K562 (cell line): ENCODE results near the gene IL25. TPM values are rescaled to one million over a fixed set of nuclear protein-coding genes. Genes with fewer than 3 reads are reported as not detected.

Source experiments
- ATAC-seq: fragments of 200-7000 bp; cut with Tn5 transposase; 3 replicates; pipeline ENCODE4 v1.9.1; 2020; ENCODE audit warnings: moderate library complexity
- BruUV-seq: library from RNA; stranded (reverse); fragments of 400-500 nt; replicated peaks from 2 replicates; lab custom pipeline; 2021; lab: Mats Ljungman, UMichigan
- CTCF ChIA-PET: fragments of 300-600 bp; formaldehyde crosslinking; extraction: SDS; loops from one replicate; lab custom pipeline; 2021; ENCODE audit warnings: low intra/inter-chr PET ratio; lab: Yijun Ruan, JAX
- POLR2A ChIA-PET: fragments of 300-600, 350-650 bp; sonication (Branson Sonifier 250); formaldehyde crosslinking; extraction: SDS; loops from one replicate; lab custom pipeline; 2021; ENCODE audit warnings: antibody characterized with exemption, inconsistent platforms; lab: Yijun Ruan, JAX
- DNase-seq, 4 experiments: peaks; one replicate each; pipeline versions ENCODE4 v3.0.0 to v3.0.0-alpha.2; 2011 to 2018; ENCODE audit warnings: low spot score in 3 of 4, mixed read lengths in 3 of 4; ENCODE audit errors: extremely low read depth in 1 of 4
- FAIRE-seq: peaks from 2 replicates; lab custom pipeline; 2011; peaks lifted over from hg19 to GRCh38; lab: Jason Lieb, UNC
- H2AFZ ChIP-seq: 2 replicates; pipeline ENCODE4 v1.6.0; 2011; ENCODE audit warnings: low read depth, low read length, control low read depth, inconsistent platforms
- H3K27ac ChIP-seq: fragments of 200-600 bp; 3 replicates; pipeline ENCODE4 v1.8.0; 2011; ENCODE audit warnings: low read depth, mild to moderate bottlenecking, control low read depth, inconsistent platforms, low read length, moderate library complexity, mixed read lengths; ENCODE audit errors: extremely low read depth
- H3K27me3 ChIP-seq, 2 experiments: fragments of 300-600 bp in 1 of 2; 2 replicates in 1 of 2; 3 replicates in 1 of 2; pipeline versions ENCODE4 v1.6.0 to v1.8.0; 2011; ENCODE audit warnings: inconsistent platforms in 2 of 2, low read length in 2 of 2, mild to moderate bottlenecking in 1 of 2, mixed read lengths in 1 of 2, moderate library complexity in 1 of 2; ENCODE audit not compliant: control insufficient read depth in 2 of 2, insufficient read depth in 2 of 2
- H3K36me3 ChIP-seq: fragments of 300-600 bp; 3 replicates; pipeline ENCODE4 v1.8.0; 2011; ENCODE audit warnings: mild to moderate bottlenecking, low read length, inconsistent platforms; ENCODE audit not compliant: control insufficient read depth, insufficient read depth
- H3K4me1 ChIP-seq, 2 experiments: fragments of 200-600 bp in 1 of 2; replicated peaks in 1 of 2; 2 replicates in 1 of 2; 3 replicates in 1 of 2; pipeline versions ENCODE4 v1.5.1 to v1.8.0; 2011; ENCODE audit warnings: inconsistent platforms in 2 of 2, low read length in 2 of 2, mild to moderate bottlenecking in 1 of 2, mixed read lengths in 1 of 2, moderate library complexity in 1 of 2; ENCODE audit not compliant: control insufficient read depth in 2 of 2, insufficient read depth in 2 of 2
- H3K4me2 ChIP-seq: 2 replicates; pipeline ENCODE4 v1.6.1; 2011; ENCODE audit warnings: low read length, control low read depth, inconsistent platforms, mixed read lengths; ENCODE audit not compliant: insufficient read depth
- H3K4me3 ChIP-seq: fragments of 200-600 bp; sonication (generic), shearing (Covaris generic); 2 replicates; pipeline ENCODE4 v1.5.1; 2016; ENCODE audit warnings: control low read depth, inconsistent platforms
- H3K79me2 ChIP-seq: fragments of 200-600 bp; 3 replicates; pipeline ENCODE4 v1.8.0; 2011; ENCODE audit warnings: low read length, inconsistent platforms; ENCODE audit not compliant: control insufficient read depth, insufficient read depth
- H3K9ac ChIP-seq, 2 experiments: 2 replicates each; pipeline versions ENCODE4 v1.6.0 to v1.6.1; 2011; ENCODE audit warnings: low read depth in 2 of 2, low read length in 2 of 2, control low read depth in 1 of 2, inconsistent platforms in 1 of 2, mild to moderate bottlenecking in 1 of 2, mixed read lengths in 1 of 2; ENCODE audit not compliant: insufficient read depth in 1 of 2
- H3K9me1 ChIP-seq: one replicate; pipeline ENCODE4 v1.6.0; 2011; ENCODE audit warnings: inconsistent platforms, mild to moderate bottlenecking, low read length, moderate library complexity; ENCODE audit not compliant: control insufficient read depth, insufficient read depth
- H3K9me3 ChIP-seq: replicated peaks from 2 replicates; pipeline ENCODE4 v1.5.1; 2011; ENCODE audit warnings: low read depth, low read length, inconsistent platforms; ENCODE audit not compliant: control insufficient read depth, insufficient read depth
- H4K20me1 ChIP-seq: replicated peaks from 2 replicates; pipeline ENCODE4 v1.6.1; 2011; ENCODE audit warnings: low read length, inconsistent platforms, mixed read lengths; ENCODE audit not compliant: control insufficient read depth, insufficient read depth
- CHD1 ChIP-seq: fragments of 200-600 bp; sonication (generic); IDR thresholded peaks from one replicate; pipeline ENCODE4 v1.6.1; 2012; ENCODE audit warnings: mild to moderate bottlenecking, moderate library complexity, low read length, inconsistent platforms
- CSDE1 ChIP-seq, 2 experiments: fragments of 450-650 bp; IDR thresholded peaks; 2 replicates each; pipeline ENCODE4 v1.6.1; 2016; ENCODE audit warnings: mild to moderate bottlenecking in 1 of 2
- FOXA3 ChIP-seq, 2 experiments: fragments of 450-650 bp in 1 of 2; sonication (generic) in 1 of 2; formaldehyde crosslinking; IDR thresholded peaks in 1 of 2; conservative IDR thresholded peaks in 1 of 2; 2 replicates each; pipeline versions ENCODE4 v1.4.0 to v1.8.0; 2020 to 2022; ENCODE audit warnings: mild to moderate bottlenecking in 2 of 2, missing genetic modification reagents in 1 of 2
- HDAC2 ChIP-seq: fragments of 450-650 bp; IDR thresholded peaks from 2 replicates; pipeline ENCODE4 v1.6.1; 2016; ENCODE audit warnings: mild to moderate bottlenecking
- IRF2 ChIP-seq: sonication (generic); formaldehyde crosslinking; IDR thresholded peaks from 2 replicates; pipeline ENCODE4 v1.8.1; 2022; ENCODE audit warnings: mild to moderate bottlenecking, missing genetic modification reagents
- KDM4B ChIP-seq, 2 experiments: fragments of 450-650 bp in 1 of 2; sonication (generic) in 1 of 2; IDR thresholded peaks; 2 replicates each; pipeline ENCODE4 v1.6.1; 2016 to 2017; ENCODE audit warnings: borderline replicate concordance in 2 of 2, antibody characterized with exemption in 1 of 2, low read depth in 1 of 2, mild to moderate bottlenecking in 1 of 2
- MBD1 ChIP-seq: fragments of 250-450 bp; sonication (Bioruptor Pico); IDR thresholded peaks from 2 replicates; pipeline ENCODE4 v1.8.0; 2022; ENCODE audit warnings: inconsistent platforms
- MITF ChIP-seq: IDR thresholded peaks from 2 replicates; pipeline ENCODE4 v1.6.1; 2014; ENCODE audit warnings: antibody characterized with exemption
- PRMT5 ChIP-seq: sonication (generic); formaldehyde crosslinking; IDR thresholded peaks from 2 replicates; pipeline ENCODE4 v1.5.0; 2020; ENCODE audit warnings: missing genetic modification reagents
- PRPF4 ChIP-seq: fragments of 200-400 bp; formaldehyde crosslinking; IDR thresholded peaks from one replicate; pipeline ENCODE4 v1.6.1; 2017; ENCODE audit warnings: low read length, low read depth, mild to moderate bottlenecking; ENCODE audit not compliant: insufficient read depth, poor library complexity, severe bottlenecking
- TOE1 ChIP-seq, 2 experiments: fragments of 450-650 bp in 1 of 2; sonication (generic) in 1 of 2; formaldehyde crosslinking in 1 of 2; IDR thresholded peaks; 2 replicates each; pipeline versions ENCODE4 v1.7.1 to v1.8.0; 2016 to 2022; ENCODE audit warnings: borderline replicate concordance in 2 of 2, mild to moderate bottlenecking in 2 of 2, antibody characterized with exemption in 1 of 2, inconsistent platforms in 1 of 2, low read depth in 1 of 2, missing genetic modification reagents in 1 of 2, moderate library complexity in 1 of 2
- YY1 ChIP-seq, 3 experiments: IDR thresholded peaks; 2 replicates each; pipeline ENCODE4 v1.6.1; 2011; ENCODE audit warnings: low read length in 2 of 3, mild to moderate bottlenecking in 2 of 3, moderate library complexity in 2 of 3, borderline replicate concordance in 1 of 3, control low read depth in 1 of 3, low read depth in 1 of 3; ENCODE audit not compliant: insufficient read depth in 3 of 3, insufficient replicate concordance in 2 of 3, control insufficient read depth in 1 of 3, insufficient read length in 1 of 3; ENCODE audit errors: extremely low read depth in 1 of 3
- WGBS: fragments of 100-300 bp; shearing (Covaris generic); methylation state at CpG from one replicate; pipeline ENCODE4 v1.1.6; 2016; ENCODE audit warnings: low coverage, mixed read lengths; ENCODE audit not compliant: insufficient coverage; ENCODE audit errors: missing lambda C conversion rate; 5-methylcytosine and 5-hydroxymethylcytosine counted together
- in situ Hi-C: fragments of 300-500 bp; cut with MboI; formaldehyde crosslinking; loops from 4 replicates; pipeline ENCODE4 v1.15.0; 2018; ENCODE audit warnings: inconsistent platforms, mixed read lengths
- intact Hi-C: fragments of 100-400 bp; cut with micrococcal nuclease; formaldehyde crosslinking; loops from 2 replicates; pipeline ENCODE4 v1.14.2; 2022
- polyA plus RNA-seq, 8 experiments: library from polyadenylated mRNA; depleted of rRNA in 4 of 8; stranded (reverse) in 5 of 8; unstranded in 3 of 8; fragments of >200 nt; fragmentation: Nextera tagmentation in 2 of 8; fragmentation: Illumina TruSeq in 1 of 8; extraction: Ambion mirVana in 2 of 8; extraction: Trizol in 1 of 8; gene quantifications; 2 replicates each; pipeline versions ENCODE4 v1.2.1 to v1.2.3, GENCODE V29; 2011 to 2014; ENCODE audit warnings: inconsistent platforms in 1 of 8, missing spikeins in 1 of 8
- total RNA-seq, 7 experiments: library from RNA; depleted of rRNA in 6 of 7; stranded (reverse); fragments of >200 nt in 6 of 7; fragmentation: Illumina TruSeq in 2 of 7; extraction: Trizol in 2 of 7; gene quantifications; 2 replicates each; pipeline versions ENCODE4 v1.2.1 to v1.2.3, GENCODE V29; 2011 to 2021; ENCODE audit warnings: low replicate concordance in 1 of 7

The IL25 gene
- total and polyA plus RNA-seq, 9 of the 15 experiments (the other 6 are each of a cell fraction or from before 2014, with no cell fraction given), result not detected

GRCh38 chr14:23382276-23382675 lies 9.7 kb downstream of the IL25 start (continued):
- no peak for TF ChIP-seq YY1 (IDR thresholded peaks at IDR 0.05; ENCODE audit: borderline replicate concordance in 1 of 3, control insufficient read depth in 1 of 3, extremely low read depth in 1 of 3, insufficient read depth in 3 of 3, insufficient read length in 1 of 3, insufficient replicate concordance in 2 of 3, low read depth in 1 of 3, low read length in 2 of 3)

- in situ Hi-C loops, result loop anchor here (10.0 kb wide), 1 partner anchor 118 kb away; no protein-coding TSS in a partner anchor
- Histone ChIP-seq H3K27ac (no peak overlapping the region), H3K4me1 (peaks cover 0 to 16% of the 10 kb centered on the region in 2 experiments; a peak in 2 of 5 replicates), H2AFZ (no peak overlapping the region), H3K9ac (no peak overlapping the region), H3K4me2 (no peak overlapping the region), H3K9me3 (no peaks in the 10 kb centered on the region), H3K9me1 (no peaks in the 10 kb centered on the region), H3K36me3 (no peaks in the 10 kb centered on the region), H3K4me3 (no peak overlapping the region), H3K27me3 (peaks cover 8 to 57% of the 10 kb centered on the region in 2 experiments; a peak in 4 of 5 replicates), H3K79me2 (no peaks in the 10 kb centered on the region), H4K20me1 (no peaks in the 10 kb centered on the region; the same call in 1 of the 2 replicates)
- BruUV-seq, result no TSS peak
- ChIA-PET POLR2A (interaction anchor here (0.7 kb wide), 1 partner anchor 11 kb away, joined by 3 read pairs; no protein-coding TSS in a partner anchor), CTCF (no interaction called here)
- intact Hi-C loops, result no loop called here
- TF ChIP-seq MITF, result no peak
- TF ChIP-seq MBD1 (CRISPR knock-in tag), result no peak
- TF ChIP-seq CHD1, result no peak
- TF ChIP-seq FOXA3 (CRISPR knock-in tag; conservative IDR thresholded peaks at IDR 0.05 in 1 of 2, IDR thresholded peaks at IDR 0.05 in 1 of 2), result no peak
- no peak for TF ChIP-seq PRPF4
- TF ChIP-seq TOE1 (IDR thresholded peaks at IDR 0.05; ENCODE audit: borderline replicate concordance), result no peak
- no peak for TF ChIP-seq TOE1 (CRISPR knock-in tag; IDR thresholded peaks at IDR 0.05; ENCODE audit: borderline replicate concordance, low read depth)
- TF ChIP-seq IRF2, result no peak
- TF ChIP-seq KDM4B (IDR thresholded peaks at IDR 0.05; ENCODE audit: borderline replicate concordance in 2 of 2, low read depth in 1 of 2), result no peak
- TF ChIP-seq CSDE1 (IDR thresholded peaks at IDR 0.05), result no peak
- no peak for TF ChIP-seq PRMT5
- no peak for TF ChIP-seq HDAC2
- ATAC-seq, result no peak
- FAIRE-seq, result no peak
- DNase-seq, result no peak
- 6% methylated on average over 10 of the region's 10 CpGs for WGBS
Measured at GRCh38 chr14:23382731-23383440, 10.3 kb downstream of the IL25 start.
